Gastroesophageal sphincter (tissue), 4 donors: ENCODE results near the gene PKDCC. TPM values are rescaled to one million over a fixed set of nuclear protein-coding genes. Genes with fewer than 3 reads are reported as not detected.

Source experiments
- ATAC-seq: fragments of 150-250 bp; one replicate; pipeline ENCODE4 v1.9.1; 2016; ENCODE audit warnings: mild to moderate bottlenecking, moderate library complexity
- H3K27ac ChIP-seq, 4 donors: fragments of 200-600 bp; sonication (generic) in 3 of 4; 1 replicate in 3 of 4; 2 replicates in 1 of 4; pipeline ENCODE4 v1.5.1; 2016 to 2019
- H3K27me3 ChIP-seq: fragments of 200-600 bp; sonication (generic); one replicate; pipeline ENCODE4 v1.5.1; 2019
- H3K36me3 ChIP-seq, 2 donors: fragments of 200-600 bp; sonication (generic); one replicate each; pipeline ENCODE4 v1.5.1; 2019; ENCODE audit warnings: control low read depth in 1 of 2
- H3K4me1 ChIP-seq, 3 donors: fragments of 200-600 bp; sonication (generic); 1 replicate in 2 of 3; 2 replicates in 1 of 3; pipeline ENCODE4 v1.5.1; 2016 to 2019; ENCODE audit warnings: control low read depth in 2 of 3
- H3K4me3 ChIP-seq, 2 donors: fragments of 200-600 bp; sonication (generic); one replicate each; pipeline ENCODE4 v1.5.1; 2019; ENCODE audit warnings: mild to moderate bottlenecking in 1 of 2, moderate library complexity in 1 of 2
- H3K9me3 ChIP-seq, 3 donors: fragments of 200-600 bp; sonication (generic); one replicate each; pipeline ENCODE4 v1.5.1; 2017 to 2019; ENCODE audit warnings: control low read depth in 2 of 3
- CTCF ChIP-seq, 4 experiments: fragments of 200-600 bp in 2 of 4; fragments of 450-650 bp in 2 of 4; sonication (generic) in 1 of 4; IDR thresholded peaks; one replicate each; pipeline ENCODE4 v1.5.1; 2017 to 2019; ENCODE audit warnings: antibody characterized with exemption in 4 of 4, mild to moderate bottlenecking in 2 of 4, moderate library complexity in 2 of 4
- EP300 ChIP-seq: sonication (generic); formaldehyde crosslinking; IDR thresholded peaks from one replicate; pipeline ENCODE4 v1.6.1; 2017; ENCODE audit warnings: antibody characterized with exemption, mild to moderate bottlenecking
- POLR2A ChIP-seq, 2 donors: fragments of 450-650 bp; IDR thresholded peaks; one replicate each; pipeline ENCODE4 v1.6.1; 2017; ENCODE audit warnings: antibody characterized with exemption in 2 of 2, mild to moderate bottlenecking in 2 of 2, moderate library complexity in 1 of 2
- POLR2AphosphoS5 ChIP-seq: sonication (generic); formaldehyde crosslinking; IDR thresholded peaks from one replicate; pipeline ENCODE4 v1.6.1; 2017; ENCODE audit warnings: antibody characterized with exemption
- WGBS, 2 donors: methylation state at CpG; one replicate each; pipeline ENCODE4 v1.1.5; 2018; ENCODE audit warnings: low coverage in 1 of 2; 5-methylcytosine and 5-hydroxymethylcytosine counted together
- total RNA-seq, 4 donors: library from RNA; depleted of rRNA; stranded (reverse); fragments of >200 nt; gene quantifications; one replicate each; pipeline ENCODE4 v1.1.0, GENCODE V29; 2016

The PKDCC gene
- total RNA-seq, 4 donors from 2014 or later = 89.0 to 277 (median 194) TPM

GRCh38 chr2:42087137-42087856 is 39.5 kb downstream of the PKDCC start:
- H3K4me1 ChIP-seq = peaks cover 12 to 38% (median 19%) of the 10 kb centered on the region in 3 donors
- no peaks in the 10 kb centered on the region for H3K27me3 ChIP-seq
- no peak overlapping the region for H3K4me3 ChIP-seq
- ATAC-seq = no peak
- TF ChIP-seq EP300 = no peak
- TF ChIP-seq POLR2A (IDR thresholded peaks at IDR 0.05) = no peak
- no peak for TF ChIP-seq CTCF (IDR thresholded peaks at IDR 0.05)
- no peak for TF ChIP-seq POLR2AphosphoS5
- no peaks in the 10 kb centered on the region for H3K9me3 ChIP-seq
- no peak overlapping the region for H3K27ac ChIP-seq
- WGBS, 2 donors = 80 to 90% methylated on average over 3 of the region's 3 CpGs
- H3K36me3 ChIP-seq = no peaks in the 10 kb centered on the region

- 72 to 85% methylated on average over 2 of the region's 2 CpGs for WGBS, 2 donors
- no peaks in the 10 kb centered on the region for H3K27me3 ChIP-seq
- H3K9me3 ChIP-seq = no peaks in the 10 kb centered on the region
- TF ChIP-seq POLR2A (IDR thresholded peaks at IDR 0.05) (no peak), EP300 (no peak), CTCF (IDR thresholded peaks at IDR 0.05) (no peak), POLR2AphosphoS5 (no peak)
- H3K36me3 ChIP-seq = no peaks in the 10 kb centered on the region
- no peak overlapping the region for H3K27ac ChIP-seq
- H3K4me3 ChIP-seq = no peak overlapping the region
- H3K4me1 ChIP-seq = peaks cover 12 to 38% (median 19%) of the 10 kb centered on the region in 3 donors
- no peak for ATAC-seq
These were observed 40.0 kb downstream of the PKDCC start for GRCh38 chr2:42087857-42088195.

- H3K9me3 ChIP-seq = no peaks in the 10 kb centered on the region
- TF ChIP-seq CTCF (IDR thresholded peaks at IDR 0.05) (peak; percentile 30 to 86 (median 44)), EP300 (no peak)
- WGBS, 2 donors = 61 to 71% methylated on average over 6 to 11 of the region's 16 CpGs
These were observed 41.6 kb downstream of the PKDCC start for GRCh38 chr2:42089340-42089925.

GRCh38 chr2:42090216-42090615 is 42.4 kb downstream of the PKDCC start:
- Histone ChIP-seq H3K4me3 (no peak overlapping the region), H3K4me1 (peaks cover 0 to 15% (median 5%) of the 10 kb centered on the region in 3 donors), H3K27me3 (no peaks in the 10 kb centered on the region), H3K36me3 (no peaks in the 10 kb centered on the region), H3K27ac (no peak overlapping the region), H3K9me3 (no peaks in the 10 kb centered on the region)
- no peak for ATAC-seq
- TF ChIP-seq EP300 (no peak), CTCF (IDR thresholded peaks at IDR 0.05) (no peak), POLR2A (IDR thresholded peaks at IDR 0.05) (no peak)
- 84% methylated on average over 5 of the region's 5 CpGs; no CpG with 5 or more reads in 1 of the 2 donors for whole genome bisulfite sequencing, 2 donors

More at GRCh38 chr2:42089340-42089925, 41.6 kb downstream of the PKDCC start:
- H3K4me1 ChIP-seq = peaks cover 5 to 23% (median 11%) of the 10 kb centered on the region in 3 donors
- ATAC-seq = peak; percentile 40
- H3K27ac ChIP-seq = no peak overlapping the region
- H3K4me3 ChIP-seq = no peak overlapping the region
- no peaks in the 10 kb centered on the region for H3K27me3 ChIP-seq
- no peaks in the 10 kb centered on the region for H3K36me3 ChIP-seq

GRCh38 chr2:42091671-42092070 is 43.9 kb downstream of the PKDCC start:
- ATAC-seq = no peak
- H3K4me3 ChIP-seq = no peak overlapping the region
- WGBS, 2 donors = 80 to 94% methylated on average over 1 to 3 of the region's 3 CpGs
- no peaks in the 10 kb centered on the region for H3K9me3 ChIP-seq
- no peaks in the 10 kb centered on the region for H3K36me3 ChIP-seq
- H3K27ac ChIP-seq = no peak overlapping the region
- no peaks in the 10 kb centered on the region for H3K27me3 ChIP-seq
- peaks cover 0 to under 1% (median 0%) of the 10 kb centered on the region in 3 donors for H3K4me1 ChIP-seq
- TF ChIP-seq POLR2A (IDR thresholded peaks at IDR 0.05) = no peak
- no peak for TF ChIP-seq CTCF (IDR thresholded peaks at IDR 0.05)
- TF ChIP-seq EP300 = no peak
- no peak for TF ChIP-seq POLR2AphosphoS5
